GM21619 (cell line): ENCODE results near the gene SH3BP4.
"Not testable (repeated sequence)": the region's sequence is repeated elsewhere in the genome, so short reads cannot be mapped to it uniquely, and the experiment has no call there.

Experiments used
- ATAC-seq: cut with Tn5 transposase; IDR thresholded peaks from one replicate; pipeline ENCODE4 v1.9.1; 2021; ENCODE audit not compliant: unreplicated experiment

The SH3BP4 gene

GRCh38 chr2:235011929-235012631, 60.3 kb downstream of the SH3BP4 start:
- ATAC-seq, result no peak

GRCh38 chr2:235017441-235017840, 65.6 kb downstream of the SH3BP4 start:
- no peak for ATAC-seq

- no peak for ATAC-seq
These were observed 67.0 kb downstream of the SH3BP4 start for GRCh38 chr2:235018838-235019237.

GRCh38 chr2:235020141-235020540, 68.3 kb downstream of the SH3BP4 start:
- ATAC-seq, result not testable (repeated sequence)

- no peak for ATAC-seq
These were observed 69.9 kb downstream of the SH3BP4 start for GRCh38 chr2:235021752-235022151.

GRCh38 chr2:235024191-235024860, 72.5 kb downstream of the SH3BP4 start:
- no peak for ATAC-seq

GRCh38 chr2:235024931-235025773, 73.3 kb downstream of the SH3BP4 start:
- ATAC-seq, result no peak

- no peak for ATAC-seq
These were observed 74.2 kb downstream of the SH3BP4 start for GRCh38 chr2:235025800-235026536.

- no peak for ATAC-seq
These were observed 75.1 kb downstream of the SH3BP4 start for GRCh38 chr2:235026649-235027557.

- no peak for ATAC-seq
These were observed 75.9 kb downstream of the SH3BP4 start for GRCh38 chr2:235027558-235028214.

- no peak for ATAC-seq
These were observed 76.8 kb downstream of the SH3BP4 start for GRCh38 chr2:235028646-235029045.

GRCh38 chr2:235029054-235029453, 77.2 kb downstream of the SH3BP4 start:
- ATAC-seq, result no peak

- ATAC-seq, result no peak
These were observed 78.3 kb downstream of the SH3BP4 start for GRCh38 chr2:235030126-235030525.

- no peak for ATAC-seq
These were observed 79.1 kb downstream of the SH3BP4 start for GRCh38 chr2:235030936-235031335.

- no peak for ATAC-seq
These were observed 80.0 kb downstream of the SH3BP4 start for GRCh38 chr2:235031686-235032373.

- no peak for ATAC-seq
These were observed 80.6 kb downstream of the SH3BP4 start for GRCh38 chr2:235032466-235032865.

- no peak for ATAC-seq
These were observed 81.1 kb downstream of the SH3BP4 start for GRCh38 chr2:235032949-235033348.

GRCh38 chr2:235034265-235035118, 82.7 kb downstream of the SH3BP4 start:
- ATAC-seq, result no peak
